Mesodermal cell (in vitro differentiated cells): ENCODE measurements around the gene NIM1K. TPM values are rescaled to one million over a fixed set of nuclear protein-coding genes. Genes with fewer than 3 reads are reported as not detected.

ENCODE experiments used
- H3K27ac ChIP-seq: 2 replicates; pipeline ENCODE4 v1.7.0; 2013; ENCODE audit warnings: mild to moderate bottlenecking, low read depth, low read length, moderate library complexity; ENCODE audit not compliant: severe bottlenecking
- H3K36me3 ChIP-seq: 2 replicates; pipeline ENCODE4 v1.7.1; 2013; ENCODE audit warnings: mild to moderate bottlenecking, low read length, moderate library complexity; ENCODE audit not compliant: control insufficient read depth, insufficient read depth
- H3K4me1 ChIP-seq: one replicate; pipeline ENCODE4 v1.7.1; 2013; ENCODE audit warnings: mild to moderate bottlenecking, low read length; ENCODE audit not compliant: insufficient read depth, control insufficient read depth, poor library complexity, severe bottlenecking
- H3K4me3 ChIP-seq: 2 replicates; pipeline ENCODE4 v1.7.0; 2013; ENCODE audit warnings: low read length, control low read depth, mild to moderate bottlenecking; ENCODE audit not compliant: insufficient read depth, poor library complexity, severe bottlenecking; ENCODE audit errors: extremely low read depth
- H3K9me3 ChIP-seq: 2 replicates; pipeline ENCODE4 v1.7.1; 2013; ENCODE audit warnings: mild to moderate bottlenecking, low read length, moderate library complexity; ENCODE audit not compliant: control insufficient read depth
- WGBS, 2 experiments: methylation state at CpG; one replicate each; pipeline ENCODE4 v1.1.5; 2013; ENCODE audit warnings: missing lambda C conversion rate in 2 of 2; ENCODE audit not compliant: insufficient coverage in 2 of 2; 5-methylcytosine and 5-hydroxymethylcytosine counted together
- polyA plus RNA-seq, 2 experiments: library from polyadenylated mRNA; stranded (reverse); fragments of 50-300 nt; gene quantifications; one replicate each; pipeline ENCODE4 v1.2.3, GENCODE V29; 2013

Gene NIM1K
- not detected for polyA plus RNA-seq (2013, experiment 1 of 2)
- polyA plus RNA-seq (2013, experiment 2 of 2), result 0.20 TPM

DNA sequence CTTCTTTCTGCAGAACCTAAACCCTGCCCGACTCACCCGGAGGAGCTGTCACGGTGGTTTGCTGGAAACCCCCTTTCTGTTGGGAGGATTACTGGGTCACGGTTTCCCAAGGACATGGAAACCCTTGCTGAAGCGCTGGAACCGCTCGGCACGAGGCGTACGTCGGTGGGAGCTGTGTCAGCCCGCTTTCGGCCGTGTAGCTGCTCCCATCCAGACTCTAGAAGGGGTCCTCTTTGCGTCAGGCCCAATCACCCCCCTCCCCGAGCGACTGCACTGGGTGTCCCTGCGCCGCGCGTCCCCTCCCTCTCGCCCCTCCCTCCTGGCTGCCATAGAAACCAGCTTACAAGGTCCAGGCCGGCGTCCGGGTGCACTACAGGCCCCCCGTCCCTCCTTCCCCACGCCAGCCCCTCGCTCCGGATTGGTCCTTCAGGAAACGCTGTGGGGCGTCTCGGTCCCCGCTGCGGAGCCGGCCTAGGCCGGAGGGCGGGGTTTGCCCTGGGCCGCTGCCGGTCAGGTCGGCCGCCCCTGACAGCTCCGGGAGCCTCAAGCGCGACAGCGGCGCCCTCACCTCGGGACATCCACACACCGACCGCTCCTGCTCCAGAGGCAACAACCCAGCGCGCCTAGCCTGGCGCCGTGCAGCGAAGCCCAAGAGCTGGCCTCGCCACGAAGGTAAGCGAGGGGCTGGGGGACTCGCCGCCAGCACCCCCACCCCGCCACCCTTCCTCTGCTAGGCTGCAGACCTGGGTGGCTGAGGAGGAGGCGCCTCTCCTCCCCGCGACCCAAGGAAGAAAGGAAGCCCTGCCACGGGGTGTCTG, at the start of gene NIM1K:
NIM1K (plus strand) TSS at position 486 of the 818 bp plus-strand sequence. CDS start 53,551 bp downstream, outside the sequence.
- peaks cover 12% of the 10 kb centered on the region for H3K4me1 ChIP-seq
- H3K9me3 ChIP-seq, result no peaks in the 10 kb centered on the region
- no peak within 1 kb of the TSS for H3K27ac ChIP-seq
- 0 to 2% methylated on average over 27 to 39 of the region's 64 CpGs for WGBS, 2 experiments
- H3K36me3 ChIP-seq, result no peaks in the 10 kb centered on the region
- peak within 1 kb of the TSS; percentile 40 for H3K4me3 ChIP-seq

DNA sequence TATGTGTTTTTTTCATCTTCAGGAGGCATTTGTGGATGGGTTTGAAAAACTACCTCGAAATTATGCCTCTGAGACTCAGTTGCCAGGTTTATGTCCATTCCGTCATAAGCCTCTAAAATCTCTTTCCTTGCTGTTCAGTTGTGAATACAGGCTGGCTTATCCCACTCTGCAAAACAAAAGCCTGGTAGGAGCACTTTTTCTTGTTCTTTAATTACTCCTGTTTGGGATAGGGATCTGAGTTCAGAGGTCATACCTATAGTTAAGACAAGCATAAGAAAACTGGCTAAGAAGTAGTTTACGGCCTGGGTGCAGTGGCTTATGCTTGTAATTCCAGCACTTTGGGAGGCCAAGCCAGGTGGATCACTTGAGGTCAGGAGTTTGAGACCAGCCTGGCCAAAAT, 47.0 kb upstream of the NIM1K start:
- H3K4me1 ChIP-seq, result no peaks in the 10 kb centered on the region
- H3K27ac ChIP-seq, result no peak overlapping the region
- peaks cover 73% of the 10 kb centered on the region for H3K36me3 ChIP-seq
- 57 to 71% methylated on average over 2 to 3 of the region's 3 CpGs for whole genome bisulfite sequencing, 2 experiments
- H3K9me3 ChIP-seq, result no peaks in the 10 kb centered on the region
- H3K4me3 ChIP-seq, result no peak overlapping the region

DNA sequence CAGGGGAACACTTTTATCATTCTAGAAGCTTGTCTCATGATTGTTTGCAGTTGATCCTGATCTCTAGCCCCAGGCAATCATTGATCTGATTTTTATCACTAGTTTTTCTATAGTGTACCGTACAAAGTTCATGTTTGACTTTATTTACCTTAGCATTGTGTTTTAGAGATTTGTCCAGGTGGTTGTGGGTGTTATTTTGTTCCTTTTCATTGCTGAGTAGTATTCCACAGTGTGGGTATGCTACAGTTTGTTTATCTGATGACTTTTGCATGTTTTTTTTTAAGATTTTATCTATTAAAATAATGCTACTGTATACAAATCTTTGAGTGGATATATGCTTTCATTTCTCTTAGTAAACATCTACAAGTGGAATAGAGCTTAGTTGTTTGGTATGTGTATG, 45.1 kb upstream of the NIM1K start:
- WGBS, 2 experiments, result 100% methylated on average over 1 of the region's 1 CpG; no CpG with 5 or more reads in 1 of the 2 experiments
- H3K4me1 ChIP-seq, result no peaks in the 10 kb centered on the region
- no peaks in the 10 kb centered on the region for H3K9me3 ChIP-seq
- peaks cover 72% of the 10 kb centered on the region for H3K36me3 ChIP-seq
- no peak overlapping the region for H3K4me3 ChIP-seq
- no peak overlapping the region for H3K27ac ChIP-seq

DNA sequence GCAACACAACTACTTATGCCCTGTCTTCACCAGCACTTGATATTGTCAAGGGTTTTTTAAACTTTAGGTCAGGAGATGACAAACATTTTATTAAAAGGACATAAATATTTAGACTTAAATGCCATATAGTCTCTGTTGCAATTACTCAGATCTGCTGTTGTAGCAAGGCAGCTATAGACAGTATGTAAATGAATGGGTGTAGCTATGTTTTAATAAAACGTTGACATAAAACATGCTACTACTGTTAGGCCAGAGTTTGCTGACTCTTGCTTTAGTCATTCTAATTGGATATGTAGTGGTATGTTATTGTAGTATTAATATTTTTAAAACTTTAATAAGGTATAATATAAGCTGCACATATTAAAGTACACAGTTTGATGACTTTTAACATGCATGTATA, 43.6 kb upstream of the NIM1K start:
- Histone ChIP-seq H3K9me3 (no peaks in the 10 kb centered on the region), H3K4me1 (no peaks in the 10 kb centered on the region), H3K36me3 (peaks cover 78% of the 10 kb centered on the region), H3K4me3 (no peak overlapping the region), H3K27ac (no peak overlapping the region)
- 100% methylated on average over 1 of the region's 1 CpG; no CpG with 5 or more reads in 1 of the 2 experiments for WGBS, 2 experiments

DNA sequence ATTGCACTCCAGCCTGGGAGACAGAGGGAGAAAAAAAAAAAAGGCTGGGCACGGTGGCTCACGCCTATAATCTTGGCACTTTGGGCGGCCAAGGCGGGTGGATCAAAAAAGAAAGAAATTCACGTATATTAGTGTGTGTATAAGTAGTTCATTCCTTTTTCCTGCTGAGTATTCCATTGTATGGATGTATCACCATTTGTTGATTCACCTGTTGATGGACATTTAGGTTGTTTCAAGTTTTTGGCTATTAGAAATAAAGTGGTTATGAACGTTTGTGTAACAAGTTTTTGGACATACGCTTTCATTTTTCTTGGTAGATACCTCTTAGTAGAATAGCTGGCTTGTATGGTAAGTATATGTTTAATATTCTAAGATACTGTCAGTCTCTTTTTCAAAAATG, 42.8 kb upstream of the NIM1K start:
- Histone ChIP-seq H3K4me3 (no peak overlapping the region), H3K27ac (no peak overlapping the region), H3K4me1 (no peaks in the 10 kb centered on the region), H3K36me3 (peaks cover 78% of the 10 kb centered on the region), H3K9me3 (no peaks in the 10 kb centered on the region)
- WGBS, 2 experiments, result 100% methylated on average over 1 to 2 of the region's 7 CpGs

DNA sequence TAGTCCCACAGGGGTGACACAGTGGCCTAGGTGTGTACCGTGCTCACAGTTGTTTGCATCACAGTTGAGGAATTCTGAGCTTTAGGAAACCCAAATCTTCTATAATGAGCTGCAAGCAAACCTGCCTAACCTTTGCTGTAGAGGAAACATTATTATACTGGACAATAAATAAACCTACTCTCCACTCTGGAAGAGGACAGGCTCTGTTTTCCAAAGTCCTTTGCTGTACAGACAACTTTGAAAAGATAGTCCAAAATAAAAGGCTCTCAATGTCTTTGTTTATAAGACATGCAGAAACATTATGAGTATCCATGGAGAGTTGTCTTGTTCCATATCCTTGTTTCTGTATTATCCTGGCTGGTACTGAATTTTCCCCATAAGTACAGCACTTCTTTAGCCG, 42.0 kb upstream of the NIM1K start:
- 100% methylated on average over 1 of the region's 2 CpGs for WGBS, 2 experiments
- peaks cover 76% of the 10 kb centered on the region for H3K36me3 ChIP-seq

DNA sequence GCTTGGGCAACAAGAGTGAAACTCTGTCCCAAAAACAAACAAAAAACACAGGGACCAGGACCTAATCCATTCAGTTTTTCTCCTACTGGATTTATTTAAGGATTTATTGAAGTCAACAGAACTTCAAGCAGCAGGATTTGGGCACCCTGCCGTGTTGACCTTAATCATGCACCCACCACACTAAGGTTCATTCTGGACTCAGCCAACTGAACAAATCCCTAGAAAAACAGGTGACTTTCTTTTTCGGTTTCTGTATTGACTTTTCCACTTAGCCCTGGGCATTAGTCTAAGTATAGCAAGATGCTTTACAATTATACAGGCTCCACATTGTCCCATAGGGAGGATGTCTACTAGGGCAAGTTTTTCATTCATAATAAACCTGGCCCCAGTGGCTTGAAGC, 41.3 kb upstream of the NIM1K start:
- H3K36me3 ChIP-seq, result peaks cover 72% of the 10 kb centered on the region
- no peaks in the 10 kb centered on the region for H3K4me1 ChIP-seq
- 100% methylated on average over 1 to 2 of the region's 2 CpGs for WGBS, 2 experiments
- no peak overlapping the region for H3K27ac ChIP-seq
- H3K9me3 ChIP-seq, result no peaks in the 10 kb centered on the region
- H3K4me3 ChIP-seq, result no peak overlapping the region

More for the DNA sequence above, 42.0 kb upstream of the NIM1K start:
- no peaks in the 10 kb centered on the region for H3K9me3 ChIP-seq
- H3K27ac ChIP-seq, result no peak overlapping the region
- H3K4me3 ChIP-seq, result no peak overlapping the region
- no peaks in the 10 kb centered on the region for H3K4me1 ChIP-seq

DNA sequence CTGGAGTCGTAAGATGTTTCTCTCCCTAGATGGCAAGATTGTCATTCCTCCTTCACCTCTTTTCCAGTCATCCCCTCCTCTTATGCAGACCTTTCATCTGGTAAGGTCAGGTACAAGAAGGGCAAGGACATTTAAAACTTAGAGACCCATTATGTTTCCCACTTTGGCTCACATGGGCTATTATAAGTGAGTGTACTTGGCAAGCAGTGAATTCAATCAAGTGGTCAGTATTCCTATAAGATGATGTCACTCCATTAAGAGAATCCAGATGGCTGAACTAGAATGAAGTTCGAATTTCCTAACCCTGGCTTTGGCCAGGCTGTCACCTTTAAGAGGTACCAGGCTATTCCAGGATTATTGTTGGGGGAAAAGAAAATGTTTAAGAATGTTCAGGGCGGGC, 39.1 kb upstream of the NIM1K start:
- 100% methylated on average over 1 of the region's 3 CpGs for WGBS, 2 experiments
- Histone ChIP-seq H3K4me3 (no peak overlapping the region), H3K36me3 (peaks cover 74% of the 10 kb centered on the region)

DNA sequence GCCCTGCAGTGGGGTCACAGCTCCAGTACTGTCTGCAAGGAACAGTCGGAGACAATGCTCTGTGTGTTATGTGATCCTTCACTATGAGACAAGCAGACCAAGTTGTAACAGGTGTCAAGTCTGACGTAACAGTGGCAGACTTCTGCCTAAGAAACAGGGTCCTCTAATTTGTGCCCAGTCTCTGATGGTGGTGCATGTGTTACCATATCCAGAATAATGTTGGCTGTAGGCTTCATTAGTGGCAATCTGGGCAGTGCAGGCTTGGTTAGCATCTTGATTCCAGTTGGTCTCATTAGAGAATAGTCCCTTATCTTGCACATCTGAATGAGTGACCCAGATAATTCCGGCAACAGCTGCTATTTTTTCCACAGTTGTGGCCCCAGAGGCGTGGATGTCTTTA, 37.6 kb upstream of the NIM1K start:
- no peaks in the 10 kb centered on the region for H3K9me3 ChIP-seq
- H3K27ac ChIP-seq, result no peak overlapping the region
- peaks cover 71% of the 10 kb centered on the region for H3K36me3 ChIP-seq
- WGBS, 2 experiments, result 97 to 100% methylated on average over 2 to 4 of the region's 4 CpGs
- H3K4me1 ChIP-seq, result no peaks in the 10 kb centered on the region
- no peak overlapping the region for H3K4me3 ChIP-seq

More for the DNA sequence above, 39.1 kb upstream of the NIM1K start:
- Histone ChIP-seq H3K9me3 (no peaks in the 10 kb centered on the region), H3K4me1 (no peaks in the 10 kb centered on the region), H3K27ac (no peak overlapping the region)

DNA sequence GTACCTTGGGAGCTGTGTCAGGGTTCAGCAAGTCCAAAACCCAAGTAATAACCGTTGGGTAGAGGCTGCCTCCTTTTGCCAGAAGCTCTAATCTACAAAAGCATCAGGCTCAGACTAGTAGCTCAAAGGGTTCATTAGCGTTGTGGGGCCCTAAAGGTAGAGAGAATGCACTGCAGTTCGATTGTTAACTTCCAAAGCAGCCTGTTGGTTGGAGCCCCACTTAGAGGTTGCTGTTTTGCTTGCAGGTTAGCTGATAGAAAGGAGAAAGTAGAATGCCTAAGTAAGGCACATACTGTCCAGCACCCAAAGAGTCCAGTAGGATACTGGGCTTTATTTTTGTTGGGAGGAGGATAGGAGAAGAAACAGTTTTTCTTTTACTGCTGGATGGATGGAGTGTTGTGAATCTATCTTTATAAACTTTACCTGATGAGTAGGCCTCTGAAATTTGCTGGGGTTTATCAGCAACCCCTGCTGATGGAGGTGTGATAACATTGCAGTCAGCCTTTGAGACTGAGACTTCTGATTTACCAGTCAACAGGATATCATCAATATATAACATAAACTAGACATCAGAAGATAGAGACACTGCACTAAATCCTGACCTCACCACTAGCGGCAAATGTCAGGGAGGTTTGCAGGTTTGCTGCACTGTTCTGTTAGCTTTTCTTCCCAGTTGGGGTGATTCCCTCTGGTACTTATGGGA, 36.5 kb upstream of the NIM1K start:
- H3K4me1 ChIP-seq, result no peaks in the 10 kb centered on the region
- 75 to 95% methylated on average over 3 to 4 of the region's 4 CpGs for WGBS, 2 experiments
- no peak overlapping the region for H3K27ac ChIP-seq
- H3K36me3 ChIP-seq, result peaks cover 63% of the 10 kb centered on the region
- H3K4me3 ChIP-seq, result no peak overlapping the region
- H3K9me3 ChIP-seq, result no peaks in the 10 kb centered on the region

DNA sequence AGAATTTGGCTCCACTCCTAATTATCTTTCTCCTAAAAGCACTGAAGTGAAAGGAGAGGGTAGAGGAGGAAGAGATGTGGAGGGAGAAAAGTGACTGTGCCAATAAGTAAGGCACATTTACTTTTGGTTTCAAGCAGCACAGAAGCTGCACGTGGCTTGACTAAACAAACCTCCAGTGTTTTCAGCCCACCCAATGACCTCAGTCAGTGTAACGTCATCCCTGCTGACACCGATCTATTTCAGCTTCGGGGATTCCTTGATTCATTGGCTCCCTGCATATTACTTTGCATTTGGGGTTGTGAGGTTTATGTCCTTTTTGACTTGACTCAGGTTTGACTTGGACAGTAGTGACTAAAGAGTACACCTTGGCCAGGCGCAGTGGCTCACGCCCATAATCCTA, 35.6 kb upstream of the NIM1K start:
- no peak overlapping the region for H3K4me3 ChIP-seq
- H3K4me1 ChIP-seq, result no peaks in the 10 kb centered on the region
- peaks cover 62% of the 10 kb centered on the region for H3K36me3 ChIP-seq
- no peaks in the 10 kb centered on the region for H3K9me3 ChIP-seq
- no peak overlapping the region for H3K27ac ChIP-seq
- WGBS, 2 experiments, result 90 to 95% methylated on average over 5 to 6 of the region's 6 CpGs
